ENCODE results near the gene RPS16.

GRCh38 chr19:39405261-39405957, 30.3 kb downstream of the RPS16 start:
- TF ChIP-seq CTCF (IDR thresholded peaks at IDR 0.05), result no peak
- no peak for TF ChIP-seq POLR2A (IDR thresholded peaks at IDR 0.05)
